HCT116 (cell line): ENCODE results near the gene KIRREL3. TPM values are rescaled to one million over a fixed set of nuclear protein-coding genes. Genes with fewer than 3 reads are reported as not detected.

Experiments used
- ATAC-seq: fragments of 200-7000 bp; cut with Tn5 transposase; 2 replicates; pipeline ENCODE4 v1.9.1; 2020; ENCODE audit warnings: mild to moderate bottlenecking, moderate library complexity
- BruUV-seq: library from RNA; stranded (reverse); fragments of 400-500 nt; replicated peaks from 2 replicates; lab custom pipeline; 2021; lab: Mats Ljungman, UMichigan
- CTCF ChIA-PET: fragments of 300-600 bp; sonication (Branson Sonifier 250); formaldehyde crosslinking; loops from one replicate; lab custom pipeline; 2021; ENCODE audit warnings: antibody characterized with exemption; lab: Charles Lee
- POLR2A ChIA-PET: fragments of 300-600, 350-600 bp; sonication (Branson Sonifier 250); formaldehyde crosslinking; loops from one replicate; lab custom pipeline; 2021; ENCODE audit warnings: antibody characterized with exemption; lab: Charles Lee
- RAD21 ChIA-PET, 2 experiments: fragments of 300-600 bp; sonication (Branson Sonifier 250); formaldehyde crosslinking; loops; one replicate each; lab custom pipeline; 2023; ENCODE audit warnings: low total read pairs in 2 of 2; ENCODE audit not compliant: uncharacterized antibody in 2 of 2, unreplicated experiment in 2 of 2, low non-redundant PET in 1 of 2; lab: Charles Lee
- DNase-seq: peaks from one replicate; pipeline ENCODE4 v3.0.0-alpha.2; 2010; ENCODE audit warnings: low read depth, low spot score
- H2AFZ ChIP-seq: fragments of 200-600 bp; shearing (Covaris generic), sonication (generic); 2 replicates; pipeline ENCODE4 v1.6.1; 2017; ENCODE audit warnings: low read depth, mixed run types, mixed read lengths, antibody characterized with exemption, low read length; ENCODE audit not compliant: poor library complexity, severe bottlenecking
- H3K27ac ChIP-seq: 2 replicates; pipeline ENCODE4 v1.5.1; 2012; ENCODE audit warnings: low read depth, low read length
- H3K27me3 ChIP-seq: fragments of 200-600 bp; sonication (generic); 2 replicates; pipeline ENCODE4 v1.6.1; 2016; ENCODE audit warnings: mixed run types, low read length, mixed read lengths; ENCODE audit not compliant: insufficient read depth
- H3K36me3 ChIP-seq, 2 experiments: fragments of 200-500 bp in 1 of 2; fragments of 200-600 bp in 1 of 2; sonication (Bioruptor generic) in 1 of 2; sonication (generic) in 1 of 2; 2 replicates each; pipeline versions ENCODE4 v1.5.1 to v1.6.1; 2014 to 2016; ENCODE audit warnings: low read length in 2 of 2, inconsistent platforms in 1 of 2, mixed read lengths in 1 of 2, mixed run types in 1 of 2; ENCODE audit not compliant: insufficient read depth in 2 of 2, control insufficient read depth in 1 of 2
- H3K4me1 ChIP-seq, 2 experiments: fragments of 200-600 bp in 1 of 2; sonication (generic) in 1 of 2; 2 replicates each; pipeline versions ENCODE4 v1.5.1 to v1.6.1; 2012 to 2017; ENCODE audit warnings: low read length in 2 of 2, inconsistent platforms in 1 of 2, mild to moderate bottlenecking in 1 of 2, mixed read lengths in 1 of 2, mixed run types in 1 of 2, moderate library complexity in 1 of 2; ENCODE audit not compliant: insufficient read depth in 2 of 2, control insufficient read depth in 1 of 2
- H3K4me2 ChIP-seq: fragments of 200-600 bp; sonication (generic); 2 replicates; pipeline ENCODE4 v1.6.1; 2017; ENCODE audit warnings: mixed run types, low read length, mixed read lengths
- H3K4me3 ChIP-seq, 2 experiments: fragments of 200-600 bp in 1 of 2; sonication (generic) in 1 of 2; replicated peaks in 1 of 2; 2 replicates each; pipeline ENCODE4 v1.5.1; 2011 to 2016; ENCODE audit warnings: low read length in 2 of 2, control low read depth in 1 of 2, low read depth in 1 of 2, mild to moderate bottlenecking in 1 of 2, mixed read lengths in 1 of 2, mixed run types in 1 of 2
- H3K79me2 ChIP-seq: fragments of 200-600 bp; sonication (generic); 2 replicates; pipeline ENCODE4 v1.6.1; 2017; ENCODE audit warnings: mild to moderate bottlenecking, mixed run types, low read length, moderate library complexity, mixed read lengths; ENCODE audit not compliant: insufficient read depth
- H3K9ac ChIP-seq: fragments of 200-600 bp; sonication (generic); 2 replicates; pipeline ENCODE4 v1.6.1; 2016; ENCODE audit warnings: low read length, mixed read lengths
- H3K9me2 ChIP-seq: fragments of 200-600 bp; sonication (generic), shearing (Covaris generic); 2 replicates; pipeline ENCODE4 v1.6.1; 2017; ENCODE audit warnings: mixed run types, mild to moderate bottlenecking, moderate library complexity; ENCODE audit not compliant: insufficient read depth
- H3K9me3 ChIP-seq, 2 experiments: fragments of 200-500 bp in 1 of 2; fragments of 200-600 bp in 1 of 2; sonication (Bioruptor generic) in 1 of 2; sonication (generic) in 1 of 2; 2 replicates each; pipeline ENCODE4 v1.6.1; 2014 to 2017; ENCODE audit warnings: low read length in 2 of 2, mixed read lengths in 2 of 2, inconsistent platforms in 1 of 2, low read depth in 1 of 2, mild to moderate bottlenecking in 1 of 2, mixed run types in 1 of 2, moderate library complexity in 1 of 2; ENCODE audit not compliant: control insufficient read depth in 1 of 2, insufficient read depth in 1 of 2
- H4K20me1 ChIP-seq: fragments of 200-600 bp; sonication (generic), shearing (Covaris generic); 2 replicates; pipeline ENCODE4 v1.6.1; 2017; ENCODE audit warnings: mixed run types, mild to moderate bottlenecking, moderate library complexity; ENCODE audit not compliant: insufficient read depth
- ATF3 ChIP-seq: IDR thresholded peaks from 2 replicates; pipeline ENCODE4 v1.6.1; 2012
- CBX3 ChIP-seq: IDR thresholded peaks from 2 replicates; pipeline ENCODE4 v1.6.1; 2012; ENCODE audit warnings: low read depth
- CTCF ChIP-seq, 3 experiments: fragments of 200-600 bp in 1 of 3; sonication (generic) in 1 of 3; IDR thresholded peaks in 2 of 3; conservative IDR thresholded peaks in 1 of 3; 2 replicates each; pipeline ENCODE4 v1.5.1; 2012 to 2017; ENCODE audit warnings: low read depth in 2 of 3, low read length in 2 of 3, antibody characterized with exemption in 1 of 3, borderline replicate concordance in 1 of 3, control low read depth in 1 of 3, mild to moderate bottlenecking in 1 of 3, mixed read lengths in 1 of 3, mixed run types in 1 of 3, moderate library complexity in 1 of 3; ENCODE audit not compliant: insufficient read depth in 1 of 3
- EGR1 ChIP-seq: IDR thresholded peaks from 2 replicates; pipeline ENCODE4 v1.6.1; 2012; ENCODE audit warnings: low read depth
- ELF1 ChIP-seq: IDR thresholded peaks from 2 replicates; pipeline ENCODE4 v1.6.1; 2012; ENCODE audit warnings: low read depth, borderline replicate concordance
- EZH2 ChIP-seq: fragments of 200-600 bp; sonication (generic); IDR thresholded peaks from 2 replicates; pipeline ENCODE4 v1.6.1; 2017; ENCODE audit warnings: antibody characterized with exemption, mixed run types
- EZH2phosphoT487 ChIP-seq: fragments of 200-600 bp; IDR thresholded peaks from 2 replicates; pipeline ENCODE4 v1.6.1; 2018; ENCODE audit warnings: antibody characterized with exemption, borderline replicate concordance
- FOSL1 ChIP-seq: IDR thresholded peaks from 2 replicates; pipeline ENCODE4 v1.6.1; 2012; ENCODE audit warnings: low read depth
- JUND ChIP-seq: IDR thresholded peaks from 2 replicates; pipeline ENCODE4 v1.6.1; 2012
- POLR2A ChIP-seq: IDR thresholded peaks from 2 replicates; pipeline ENCODE4 v1.7.0; 2011; ENCODE audit warnings: borderline replicate concordance; ENCODE audit not compliant: insufficient read depth, insufficient read length; ENCODE audit errors: extremely low read depth
- SIN3A ChIP-seq: IDR thresholded peaks from 2 replicates; pipeline ENCODE4 v1.6.1; 2012; ENCODE audit warnings: low read depth
- SP1 ChIP-seq: IDR thresholded peaks from 2 replicates; pipeline ENCODE4 v1.6.1; 2012; ENCODE audit warnings: low read depth
- TCF7L2 ChIP-seq: IDR thresholded peaks from 2 replicates; pipeline ENCODE4 v1.7.0; 2011; ENCODE audit warnings: borderline replicate concordance, inconsistent platforms; ENCODE audit not compliant: insufficient read depth, insufficient read length; ENCODE audit errors: extremely low read depth
- YY1 ChIP-seq: IDR thresholded peaks from 2 replicates; pipeline ENCODE4 v1.6.1; 2011; ENCODE audit warnings: low read length, low read depth, moderate library complexity, mild to moderate bottlenecking; ENCODE audit not compliant: insufficient replicate concordance; ENCODE audit errors: extremely low read depth
- ZNF274 ChIP-seq: fragments of 200-500 bp; sonication (Bioruptor generic); IDR thresholded peaks from 2 replicates; pipeline ENCODE4 v1.6.1; 2014; ENCODE audit warnings: mild to moderate bottlenecking, low read depth, low read length, inconsistent platforms
- intact Hi-C: fragments of 100-400 bp; cut with micrococcal nuclease; formaldehyde crosslinking; loops from 2 replicates; pipeline ENCODE4 v1.10.0; 2022
- total RNA-seq: library from RNA; stranded (reverse); gene quantifications from one replicate; pipeline ENCODE4 v1.2.1, GENCODE V29; 2021; ENCODE audit not compliant: unreplicated experiment
- TF ChIP-seq, protein P1 (sequence below): IDR thresholded peaks from 2 replicates; pipeline ENCODE4 v1.6.1; 2012; ENCODE audit warnings: low read depth

The KIRREL3 gene
- total RNA-seq, 1 experiment from 2014 or later: not detected

DNA sequence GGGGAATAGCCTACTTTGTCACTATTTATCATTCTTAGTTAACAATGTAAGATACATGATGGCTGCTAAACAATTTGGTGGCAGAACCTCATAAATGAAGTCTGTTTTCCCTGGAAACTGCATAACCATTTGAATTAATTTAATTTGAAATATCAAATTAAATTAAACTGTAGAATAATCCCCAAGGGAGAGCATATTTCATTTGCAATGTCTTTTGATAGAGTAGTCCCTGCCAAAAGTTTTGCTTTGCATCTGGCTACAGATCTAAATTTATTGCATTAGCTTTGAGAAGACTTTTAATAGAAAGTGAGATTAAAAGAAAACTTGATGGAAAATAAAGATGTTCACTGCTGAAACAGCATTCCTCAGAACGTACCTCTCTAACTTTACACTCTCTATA is 246.6 kb downstream of the KIRREL3 start:
- H3K4me2 ChIP-seq: no peak overlapping the region
- ChIA-PET RAD21 (no interaction called here), POLR2A (no interaction called here), CTCF (no interaction called here)
- H3K9me2 ChIP-seq: no peaks in the 10 kb centered on the region
- H3K36me3 ChIP-seq: no peaks in the 10 kb centered on the region
- no peak overlapping the region for H3K9ac ChIP-seq
- H2AFZ ChIP-seq: no peak overlapping the region
- no peaks in the 10 kb centered on the region for H4K20me1 ChIP-seq
- no peak overlapping the region for H3K27ac ChIP-seq
- no peaks in the 10 kb centered on the region for H3K9me3 ChIP-seq
- ATAC-seq (no peak), DNase-seq (no peak)
- H3K4me3 ChIP-seq: no peak overlapping the region
- no peaks in the 10 kb centered on the region for H3K4me1 ChIP-seq
- intact Hi-C loops: no loop called here
- no peaks in the 10 kb centered on the region for H3K79me2 ChIP-seq
- peaks cover 3% of the 10 kb centered on the region; the same call in 1 of the 2 replicates for H3K27me3 ChIP-seq
- no TSS peak for BruUV-seq
- TF ChIP-seq ZNF274 (no peak), EGR1 (no peak), SIN3A (no peak), YY1 (no peak), ATF3 (no peak)

GRCh38 chr11:126751242-126751641 is 249.3 kb downstream of the KIRREL3 start:
- intact Hi-C loops: no loop called here
- H3K9ac ChIP-seq: no peak overlapping the region
- H4K20me1 ChIP-seq: no peaks in the 10 kb centered on the region
- DNase-seq (no peak), ATAC-seq (no peak)
- RAD21 ChIA-PET: no interaction called here
- H3K9me2 ChIP-seq: no peaks in the 10 kb centered on the region
- H3K4me3 ChIP-seq: no peak overlapping the region
- H3K27ac ChIP-seq: no peak overlapping the region
- H3K27me3 ChIP-seq: peaks cover 3% of the 10 kb centered on the region; the same call in 1 of the 2 replicates
- H3K36me3 ChIP-seq: no peaks in the 10 kb centered on the region
- no TSS peak for BruUV-seq
- no peaks in the 10 kb centered on the region for H3K4me1 ChIP-seq
- no peak overlapping the region for H3K4me2 ChIP-seq
- H3K79me2 ChIP-seq: no peaks in the 10 kb centered on the region
- H2AFZ ChIP-seq: no peak overlapping the region
- CTCF ChIA-PET: no interaction called here
- H3K9me3 ChIP-seq: no peaks in the 10 kb centered on the region
- POLR2A ChIA-PET: no interaction called here
- TF ChIP-seq FOSL1 (no peak), SP1 (no peak), SIN3A (no peak), JUND (no peak), EZH2phosphoT487 (no peak), TCF7L2 (no peak), ELF1 (no peak), POLR2A (no peak), EZH2 (no peak), CTCF (IDR thresholded peaks at IDR 0.05 in 2 of 3, conservative IDR thresholded peaks at IDR 0.05 in 1 of 3; ENCODE audit: borderline replicate concordance in 1 of 3, insufficient read depth in 1 of 3, low read depth in 2 of 3, low read length in 2 of 3) (no peak), EGR1 (no peak), CBX3 (no peak), ATF3 (no peak)
- TF ChIP-seq, protein P1, sequence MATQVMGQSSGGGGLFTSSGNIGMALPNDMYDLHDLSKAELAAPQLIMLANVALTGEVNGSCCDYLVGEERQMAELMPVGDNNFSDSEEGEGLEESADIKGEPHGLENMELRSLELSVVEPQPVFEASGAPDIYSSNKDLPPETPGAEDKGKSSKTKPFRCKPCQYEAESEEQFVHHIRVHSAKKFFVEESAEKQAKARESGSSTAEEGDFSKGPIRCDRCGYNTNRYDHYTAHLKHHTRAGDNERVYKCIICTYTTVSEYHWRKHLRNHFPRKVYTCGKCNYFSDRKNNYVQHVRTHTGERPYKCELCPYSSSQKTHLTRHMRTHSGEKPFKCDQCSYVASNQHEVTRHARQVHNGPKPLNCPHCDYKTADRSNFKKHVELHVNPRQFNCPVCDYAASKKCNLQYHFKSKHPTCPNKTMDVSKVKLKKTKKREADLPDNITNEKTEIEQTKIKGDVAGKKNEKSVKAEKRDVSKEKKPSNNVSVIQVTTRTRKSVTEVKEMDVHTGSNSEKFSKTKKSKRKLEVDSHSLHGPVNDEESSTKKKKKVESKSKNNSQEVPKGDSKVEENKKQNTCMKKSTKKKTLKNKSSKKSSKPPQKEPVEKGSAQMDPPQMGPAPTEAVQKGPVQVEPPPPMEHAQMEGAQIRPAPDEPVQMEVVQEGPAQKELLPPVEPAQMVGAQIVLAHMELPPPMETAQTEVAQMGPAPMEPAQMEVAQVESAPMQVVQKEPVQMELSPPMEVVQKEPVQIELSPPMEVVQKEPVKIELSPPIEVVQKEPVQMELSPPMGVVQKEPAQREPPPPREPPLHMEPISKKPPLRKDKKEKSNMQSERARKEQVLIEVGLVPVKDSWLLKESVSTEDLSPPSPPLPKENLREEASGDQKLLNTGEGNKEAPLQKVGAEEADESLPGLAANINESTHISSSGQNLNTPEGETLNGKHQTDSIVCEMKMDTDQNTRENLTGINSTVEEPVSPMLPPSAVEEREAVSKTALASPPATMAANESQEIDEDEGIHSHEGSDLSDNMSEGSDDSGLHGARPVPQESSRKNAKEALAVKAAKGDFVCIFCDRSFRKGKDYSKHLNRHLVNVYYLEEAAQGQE: no peak
